NT2/D1 (cell line): Measurements from ENCODE around the gene RAB24.

Experiments used
- SUZ12 ChIP-seq: IDR thresholded peaks from 2 replicates; pipeline ENCODE4 v1.6.1; 2011; ENCODE audit not compliant: insufficient read length, insufficient read depth; ENCODE audit errors: extremely low read depth
- YY1 ChIP-seq: IDR thresholded peaks from 2 replicates; pipeline ENCODE4 v1.6.1; 2011; ENCODE audit not compliant: insufficient read length, insufficient read depth
- ZNF274 ChIP-seq: IDR thresholded peaks from 2 replicates; pipeline ENCODE4 v1.6.1; 2011; ENCODE audit warnings: mild to moderate bottlenecking, low read depth, low read length

- TF ChIP-seq YY1 (no peak), ZNF274 (no peak), SUZ12 (no peak)
Observed at GRCh38 chr5:177333420-177334154, 30.1 kb upstream of the RAB24 start.
